ENCODE data around the gene SNX33. TPM values are rescaled to one million over a fixed set of nuclear protein-coding genes. Genes with fewer than 3 reads are reported as not detected.

Gene SNX33
- total RNA-seq, 4 donors from 2014 or later, result 32.1 to 59.7 (median 49.5) TPM

GRCh38 chr15:75659141-75659771 is 11.5 kb downstream of the SNX33 start:
- DNase-seq (ENCODE audit: low spot score in 2 of 2), result peak in 1 of 2 donors; percentile 72
- Histone ChIP-seq H3K9me3 (no peaks in the 10 kb centered on the region), H3K27ac (peak overlapping the region; percentile 88), H3K4me3 (no peak overlapping the region), H3K4me1 (peaks cover 95% of the 10 kb centered on the region), H3K36me3 (peaks cover 26% of the 10 kb centered on the region), H3K27me3 (no peaks in the 10 kb centered on the region)
- WGBS, result 61% methylated on average over 9 of the region's 9 CpGs
- TF ChIP-seq EP300 (IDR thresholded peaks at IDR 0.05) (no peak), CTCF (IDR thresholded peaks at IDR 0.05) (no peak), POLR2A (IDR thresholded peaks at IDR 0.05) (no peak), POLR2AphosphoS5 (IDR thresholded peaks at IDR 0.05) (no peak)

- WGBS, result 80% methylated on average over 4 of the region's 17 CpGs
Observed at GRCh38 chr15:75659928-75660645, 12.4 kb downstream of the SNX33 start.

GRCh38 chr15:75661100-75661755 is 13.5 kb downstream of the SNX33 start:
- H3K4me3 ChIP-seq, result no peak overlapping the region
- WGBS, result 33% methylated on average over 6 of the region's 14 CpGs

More at GRCh38 chr15:75659928-75660645, 12.4 kb downstream of the SNX33 start:
- TF ChIP-seq POLR2A (IDR thresholded peaks at IDR 0.05), result no peak
- Histone ChIP-seq H3K9me3 (no peaks in the 10 kb centered on the region), H3K4me1 (peaks cover 94% of the 10 kb centered on the region), H3K27ac (peak overlapping the region; percentile 88), H3K27me3 (no peaks in the 10 kb centered on the region), H3K36me3 (peaks cover 26% of the 10 kb centered on the region), H3K4me3 (no peak overlapping the region)
- DNase-seq (ENCODE audit: low spot score in 2 of 2), result peak in 1 of 2 donors; percentile 67

GRCh38 chr15:75661756-75662140 is 14.0 kb downstream of the SNX33 start:
- 44% methylated on average over 3 of the region's 3 CpGs for WGBS
- no peak overlapping the region for H3K4me3 ChIP-seq
- no peaks in the 10 kb centered on the region for H3K27me3 ChIP-seq
- H3K9me3 ChIP-seq, result no peaks in the 10 kb centered on the region
- TF ChIP-seq EP300 (IDR thresholded peaks at IDR 0.05), result no peak
- no peak for TF ChIP-seq POLR2AphosphoS5 (IDR thresholded peaks at IDR 0.05)
- TF ChIP-seq CTCF (IDR thresholded peaks at IDR 0.05), result no peak
- TF ChIP-seq POLR2A (IDR thresholded peaks at IDR 0.05), result no peak
- peaks cover 26% of the 10 kb centered on the region for H3K36me3 ChIP-seq
- peak overlapping the region; percentile 88 for H3K27ac ChIP-seq
- H3K4me1 ChIP-seq, result peaks cover 95% of the 10 kb centered on the region
- DNase-seq (ENCODE audit: low spot score in 2 of 2), result no peak

More at GRCh38 chr15:75661100-75661755, 13.5 kb downstream of the SNX33 start:
- Histone ChIP-seq H3K36me3 (peaks cover 26% of the 10 kb centered on the region), H3K27ac (peak overlapping the region; percentile 88), H3K9me3 (no peaks in the 10 kb centered on the region), H3K4me1 (peaks cover 94% of the 10 kb centered on the region), H3K27me3 (no peaks in the 10 kb centered on the region)
- TF ChIP-seq POLR2AphosphoS5 (IDR thresholded peaks at IDR 0.05), result peak in 1 of 3 donors; percentile 80
- no peak for TF ChIP-seq POLR2A (IDR thresholded peaks at IDR 0.05)
- DNase-seq (ENCODE audit: low spot score in 2 of 2), result peak; percentile 95 to 96

- DNase-seq (ENCODE audit: low spot score in 2 of 2), result no peak
- peak overlapping the region; percentile 88 for H3K27ac ChIP-seq
- H3K36me3 ChIP-seq, result peaks cover 14% of the 10 kb centered on the region
- no peaks in the 10 kb centered on the region for H3K27me3 ChIP-seq
- H3K4me1 ChIP-seq, result peaks cover 99% of the 10 kb centered on the region
- 82% methylated on average over 6 of the region's 9 CpGs for WGBS
- H3K9me3 ChIP-seq, result no peaks in the 10 kb centered on the region
- no peak overlapping the region for H3K4me3 ChIP-seq
- TF ChIP-seq POLR2AphosphoS5 (IDR thresholded peaks at IDR 0.05) (no peak), CTCF (IDR thresholded peaks at IDR 0.05) (no peak), EP300 (IDR thresholded peaks at IDR 0.05) (no peak), POLR2A (IDR thresholded peaks at IDR 0.05) (no peak)
Observed at GRCh38 chr15:75662823-75663519, 15.3 kb downstream of the SNX33 start.
